Panc1 (cell line): ENCODE data around the gene RABGAP1L. TPM values are rescaled to one million over a fixed set of nuclear protein-coding genes. Genes with fewer than 3 reads are reported as not detected.

Experiments used
- ATAC-seq: fragments of 200-7000 bp; cut with Tn5 transposase; 2 replicates; pipeline ENCODE4 v1.9.1; 2020; ENCODE audit warnings: mild to moderate bottlenecking, moderate library complexity
- BruUV-seq: library from RNA; stranded (reverse); fragments of 400-500 nt; replicated peaks from 2 replicates; lab custom pipeline; 2021; lab: Mats Ljungman, UMichigan
- CTCF ChIA-PET: fragments of 300-600 bp; sonication (Branson Sonifier 250); formaldehyde crosslinking; loops from one replicate; lab custom pipeline; 2022; ENCODE audit warnings: antibody characterized with exemption; lab: Charles Lee
- POLR2A ChIA-PET: fragments of 300-600 bp; sonication (Branson Sonifier 250); formaldehyde crosslinking; loops from one replicate; lab custom pipeline; 2022; ENCODE audit warnings: antibody characterized with exemption; lab: Charles Lee
- DNase-seq: peaks from one replicate; pipeline ENCODE4 v3.0.0-alpha.2; 2010; ENCODE audit warnings: low read depth, low spot score
- H3K27ac ChIP-seq: 2 replicates; pipeline ENCODE4 v1.5.1; 2011; ENCODE audit warnings: mild to moderate bottlenecking, low read length, inconsistent platforms
- H3K27me3 ChIP-seq: fragments of 200-500 bp; sonication (Bioruptor generic); 2 replicates; pipeline ENCODE4 v1.6.0; 2014; ENCODE audit warnings: low read length, inconsistent platforms; ENCODE audit not compliant: control insufficient read depth, insufficient read depth
- H3K36me3 ChIP-seq: fragments of 200-500 bp; sonication (Bioruptor generic); 2 replicates; pipeline ENCODE4 v1.5.1; 2014; ENCODE audit warnings: inconsistent platforms, mild to moderate bottlenecking, low read length, moderate library complexity; ENCODE audit not compliant: control insufficient read depth, insufficient read depth
- H3K4me1 ChIP-seq: 2 replicates; pipeline ENCODE4 v1.5.1; 2011; ENCODE audit warnings: inconsistent platforms, mild to moderate bottlenecking, low read length, moderate library complexity; ENCODE audit not compliant: control insufficient read depth, insufficient read depth
- H3K4me3 ChIP-seq, 2 experiments: 2 replicates each; pipeline ENCODE4 v1.5.1; 2011 to 2012; ENCODE audit warnings: low read depth in 2 of 2, low read length in 2 of 2, mild to moderate bottlenecking in 2 of 2, inconsistent platforms in 1 of 2, moderate library complexity in 1 of 2
- H3K9me3 ChIP-seq: fragments of 200-500 bp; sonication (Bioruptor generic); 2 replicates; pipeline ENCODE4 v1.5.1; 2014; ENCODE audit warnings: low read depth, mild to moderate bottlenecking, inconsistent platforms, low read length, moderate library complexity; ENCODE audit not compliant: control insufficient read depth, insufficient read depth
- CTCF ChIP-seq: fragments of 450-650 bp; IDR thresholded peaks from 2 replicates; pipeline ENCODE4 v1.5.1; 2017; ENCODE audit warnings: mild to moderate bottlenecking
- POLR2AphosphoS5 ChIP-seq: IDR thresholded peaks from 2 replicates; pipeline ENCODE4 v1.6.1; 2012; ENCODE audit warnings: mild to moderate bottlenecking, low read depth, low read length, moderate library complexity
- REST ChIP-seq, 2 experiments: IDR thresholded peaks; 2 replicates each; pipeline ENCODE4 v1.6.1; 2011 to 2012; ENCODE audit warnings: low read depth in 2 of 2, control low read depth in 1 of 2, low read length in 1 of 2, mild to moderate bottlenecking in 1 of 2, moderate library complexity in 1 of 2; ENCODE audit not compliant: insufficient read depth in 1 of 2
- SIN3A ChIP-seq: IDR thresholded peaks from 2 replicates; pipeline ENCODE4 v1.6.1; 2012; ENCODE audit warnings: low read depth, mild to moderate bottlenecking, low read length, moderate library complexity, borderline replicate concordance; ENCODE audit not compliant: insufficient read depth
- TCF7L2 ChIP-seq: IDR thresholded peaks from 2 replicates; pipeline ENCODE4 v1.6.1; 2011; ENCODE audit warnings: mild to moderate bottlenecking, low read depth, low read length, inconsistent platforms
- in situ Hi-C: cut with HindIII; loops from 2 replicates; pipeline ENCODE4 v1.10.0; 2016; ENCODE audit warnings: low sequenced_read_pairs, low pct_unique_long_range_greater_than_20kb
- intact Hi-C: fragments of 100-400 bp; cut with micrococcal nuclease; formaldehyde crosslinking; loops from one replicate; pipeline ENCODE4 v1.10.0; 2022; ENCODE audit not compliant: unreplicated experiment
- total RNA-seq: library from RNA; stranded (reverse); gene quantifications from one replicate; pipeline ENCODE4 v1.2.1, GENCODE V29; 2021; ENCODE audit not compliant: unreplicated experiment

The RABGAP1L gene
- total RNA-seq, 1 experiment from 2014 or later: 37.0 TPM

GRCh38 chr1:174902531-174903099, 743.3 kb downstream of the RABGAP1L start:
- no peak for DNase-seq
- ATAC-seq: no peak
- in situ Hi-C loops: no loop called here
- H3K36me3 ChIP-seq: no peaks in the 10 kb centered on the region
- BruUV-seq: no TSS peak
- intact Hi-C loops: no loop called here
- no peaks in the 10 kb centered on the region for H3K9me3 ChIP-seq
- POLR2A ChIA-PET: no interaction called here
- H3K4me1 ChIP-seq: no peaks in the 10 kb centered on the region
- CTCF ChIA-PET: no interaction called here
- no peaks in the 10 kb centered on the region for H3K27me3 ChIP-seq
- H3K4me3 ChIP-seq: no peak overlapping the region
- no peak overlapping the region for H3K27ac ChIP-seq
- TF ChIP-seq POLR2AphosphoS5 (no peak), REST (IDR thresholded peaks at IDR 0.05; ENCODE audit: insufficient read depth in 1 of 2, low read depth in 2 of 2, low read length in 1 of 2) (no peak), CTCF (no peak), TCF7L2 (no peak), SIN3A (no peak)

GRCh38 chr1:174911606-174912005, 752.3 kb downstream of the RABGAP1L start:
- ATAC-seq (no peak), DNase-seq (no peak)
- Histone ChIP-seq H3K4me3 (no peak overlapping the region), H3K27me3 (no peaks in the 10 kb centered on the region), H3K27ac (no peak overlapping the region), H3K9me3 (no peaks in the 10 kb centered on the region), H3K4me1 (peaks cover 3% of the 10 kb centered on the region; the same call in 1 of the 2 replicates), H3K36me3 (no peaks in the 10 kb centered on the region)
- TF ChIP-seq CTCF (no peak), SIN3A (no peak), REST (IDR thresholded peaks at IDR 0.05; ENCODE audit: insufficient read depth in 1 of 2, low read depth in 2 of 2, low read length in 1 of 2) (no peak), TCF7L2 (no peak), POLR2AphosphoS5 (no peak)
- no TSS peak for BruUV-seq
- CTCF ChIA-PET: no interaction called here
- in situ Hi-C loops (no loop called here), intact Hi-C loops (no loop called here)
- POLR2A ChIA-PET: no interaction called here
